Activated T-helper 2 cell treated with anti-CD3 and anti-CD28 coated beads, Interferon-gamma antibody, Interleukin-2, Interleukin-4, amounts not matched to agents 10 μg/mL and 5 μg/mL and 100 μg/mL, durations not matched to agents 14 hours and 24 hours and 36 hours (primary cell): ENCODE measurements around the gene PSMC4. TPM values are rescaled to one million over a fixed set of nuclear protein-coding genes. Genes with fewer than 3 reads are reported as not detected.

Experiments used
- DNase-seq: peaks from one replicate; pipeline ENCODE4 v3.0.0; 2021; ENCODE audit warnings: low spot score
- H3K27ac Mint-ChIP-seq: one replicate; pipeline ENCODE4 v1.8.0; 2021; ENCODE audit warnings: mixed read lengths
- H3K27me3 Mint-ChIP-seq: one replicate; pipeline ENCODE4 v1.8.0; 2021; ENCODE audit warnings: low read depth, mixed read lengths
- H3K36me3 Mint-ChIP-seq: one replicate; pipeline ENCODE4 v1.8.0; 2021; ENCODE audit warnings: low read depth, mixed read lengths
- H3K4me1 Mint-ChIP-seq: one replicate; pipeline ENCODE4 v1.8.0; 2021; ENCODE audit warnings: low read depth, mixed read lengths
- H3K4me3 Mint-ChIP-seq: one replicate; pipeline ENCODE4 v1.8.0; 2021; ENCODE audit warnings: low read depth, mild to moderate bottlenecking, moderate library complexity, mixed read lengths
- H3K9me3 Mint-ChIP-seq: one replicate; pipeline ENCODE4 v1.8.0; 2021; ENCODE audit warnings: mixed read lengths
- intact Hi-C: fragments of 100-400 bp; cut with micrococcal nuclease; formaldehyde crosslinking; loops from one replicate; pipeline ENCODE4 v1.15.1; 2023
- total RNA-seq: library from RNA; stranded (reverse); gene quantifications from 2 replicates; pipeline ENCODE4 v1.2.3, GENCODE V29; 2022

PSMC4 gene
- total RNA-seq: 169 and 174 TPM in 2 replicates

- H3K9me3 Mint-ChIP-seq: no peaks in the 10 kb centered on the region
- DNase-seq: peak; percentile 99
- peaks cover 55% of the 10 kb centered on the region for H3K36me3 Mint-ChIP-seq
- H3K4me1 Mint-ChIP-seq: peaks cover 42% of the 10 kb centered on the region
- H3K27me3 Mint-ChIP-seq: no peaks in the 10 kb centered on the region
- H3K4me3 Mint-ChIP-seq: peak within 1 kb of the TSS; percentile 92
- peak within 1 kb of the TSS; percentile 96 for H3K27ac Mint-ChIP-seq
- intact Hi-C loops: loop anchor here (1.0 to 5.0 kb wide), 4 partner anchors 25 to 139 kb away; partner anchors contain the start of gene DYRK1B
Observed at GRCh38 chr19:39970675-39971379, at the start of gene PSMC4. Gene PSMC4 (plus strand): TSS chr19:39971165. CDS start chr19:39971203, 38 bp downstream.

GRCh38 chr19:39923862-39924261 is 47.1 kb upstream of the PSMC4 start:
- H3K36me3 Mint-ChIP-seq: no peaks in the 10 kb centered on the region
- intact Hi-C loops: no loop called here

GRCh38 chr19:39924389-39924788 is 46.6 kb upstream of the PSMC4 start:
- Mint-ChIP-seq H3K27me3 (no peaks in the 10 kb centered on the region), H3K4me1 (peaks cover 6% of the 10 kb centered on the region), H3K4me3 (no peak overlapping the region), H3K27ac (no peak overlapping the region), H3K9me3 (no peaks in the 10 kb centered on the region), H3K36me3 (no peaks in the 10 kb centered on the region)
- no peak for DNase-seq
- intact Hi-C loops: no loop called here

More at GRCh38 chr19:39923862-39924261, 47.1 kb upstream of the PSMC4 start:
- DNase-seq: no peak
- H3K4me1 Mint-ChIP-seq: peaks cover 6% of the 10 kb centered on the region
- no peaks in the 10 kb centered on the region for H3K9me3 Mint-ChIP-seq
- H3K4me3 Mint-ChIP-seq: no peak overlapping the region
- no peak overlapping the region for H3K27ac Mint-ChIP-seq
- no peaks in the 10 kb centered on the region for H3K27me3 Mint-ChIP-seq

DNA sequence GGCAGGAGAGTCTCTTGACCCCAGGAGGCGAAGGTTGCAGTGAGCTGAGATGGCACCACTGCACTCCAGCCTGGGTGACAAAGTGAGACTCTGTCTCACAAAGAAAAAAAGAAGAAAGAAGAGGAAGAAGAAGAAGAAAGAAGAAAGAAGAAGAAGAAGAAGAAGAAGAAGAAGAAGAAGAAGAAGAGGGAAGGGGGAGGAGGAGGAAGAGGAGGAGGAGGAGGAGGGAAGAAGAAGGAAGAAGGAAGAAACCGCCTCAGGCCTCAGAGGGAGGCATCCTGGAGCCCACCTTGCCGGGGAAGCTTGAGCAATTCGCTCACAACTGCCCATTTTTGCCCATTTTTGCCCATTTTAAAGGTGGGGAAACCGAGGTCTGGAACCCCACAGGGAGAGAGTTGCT is 46.0 kb upstream of the PSMC4 start:
- no peak for DNase-seq
- Mint-ChIP-seq H3K27ac (no peak overlapping the region), H3K9me3 (peaks cover 3% of the 10 kb centered on the region), H3K36me3 (no peaks in the 10 kb centered on the region), H3K27me3 (no peaks in the 10 kb centered on the region), H3K4me3 (no peak overlapping the region), H3K4me1 (peaks cover 6% of the 10 kb centered on the region)
- intact Hi-C loops: no loop called here

- Mint-ChIP-seq H3K4me1 (peaks cover 6% of the 10 kb centered on the region), H3K36me3 (no peaks in the 10 kb centered on the region), H3K4me3 (no peak overlapping the region), H3K27me3 (no peaks in the 10 kb centered on the region), H3K27ac (no peak overlapping the region), H3K9me3 (peaks cover 3% of the 10 kb centered on the region)
- intact Hi-C loops: no loop called here
- DNase-seq: no peak
Observed at GRCh38 chr19:39926170-39926760, 44.7 kb upstream of the PSMC4 start.

- Mint-ChIP-seq H3K27ac (no peak overlapping the region), H3K36me3 (no peaks in the 10 kb centered on the region), H3K4me1 (peaks cover 7% of the 10 kb centered on the region), H3K9me3 (peaks cover 3% of the 10 kb centered on the region), H3K4me3 (no peak overlapping the region), H3K27me3 (no peaks in the 10 kb centered on the region)
- intact Hi-C loops: no loop called here
- no peak for DNase-seq
Observed at GRCh38 chr19:39927076-39927475, 43.9 kb upstream of the PSMC4 start.

DNA sequence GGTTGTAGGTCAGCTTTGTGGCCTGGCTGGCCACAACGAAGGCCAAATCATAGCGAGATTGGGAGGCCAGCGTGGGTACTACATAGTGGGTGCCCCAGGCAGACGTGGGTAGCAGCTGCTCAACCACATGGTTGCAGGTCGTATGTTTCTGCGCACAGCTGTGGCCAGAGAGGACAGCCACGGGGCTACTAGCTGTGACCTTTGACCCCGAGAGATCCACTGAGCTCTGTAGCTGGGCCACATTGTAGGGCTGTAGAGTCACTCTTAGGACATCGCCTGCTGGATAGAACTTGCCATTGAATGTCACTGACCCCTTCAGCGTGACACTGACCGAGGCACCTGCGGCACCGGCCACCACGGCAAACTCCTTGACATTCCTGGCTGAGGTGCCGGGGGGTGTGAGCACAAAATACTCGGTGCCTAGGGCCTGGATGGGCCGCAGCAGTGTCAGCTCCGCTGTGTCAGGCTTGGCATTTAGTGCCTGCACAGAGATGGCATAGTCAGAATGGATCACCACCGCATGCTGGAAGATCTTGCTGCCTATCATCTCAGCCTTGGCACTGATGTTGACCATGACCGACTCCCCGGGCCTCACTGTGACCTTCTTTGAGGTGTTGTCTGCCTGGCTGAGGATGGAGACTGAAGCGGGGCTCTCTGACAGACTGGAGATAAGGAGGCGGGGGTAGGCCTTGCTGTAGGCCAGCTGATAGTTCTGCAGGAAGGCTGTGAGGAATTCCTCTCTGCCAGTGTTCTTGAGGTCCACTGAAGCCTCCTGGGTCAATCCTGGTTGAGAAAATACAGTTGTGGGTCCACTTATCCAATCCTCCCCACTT is 43.2 kb upstream of the PSMC4 start:
- DNase-seq: no peak
- intact Hi-C loops: no loop called here
- H3K27ac Mint-ChIP-seq: no peak overlapping the region

DNA sequence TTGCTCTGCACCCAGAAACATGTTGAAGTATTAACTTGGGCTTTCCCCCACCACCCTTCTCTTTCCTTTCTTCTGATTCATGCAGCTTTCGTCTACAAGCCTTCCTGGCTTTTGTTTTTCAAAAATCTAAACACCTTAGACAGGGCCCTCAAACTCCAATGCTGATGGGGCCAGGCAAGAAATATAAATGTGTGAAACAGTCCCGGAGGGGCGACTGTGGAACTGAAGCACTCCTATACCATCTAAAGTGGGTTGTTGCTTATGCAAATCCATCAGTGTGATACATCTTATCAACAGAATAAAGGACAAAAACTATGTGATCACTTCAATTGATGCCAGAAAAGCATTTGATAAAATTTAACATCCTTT is 42.6 kb upstream of the PSMC4 start:
- H3K4me1 Mint-ChIP-seq: peaks cover 7% of the 10 kb centered on the region
- DNase-seq: no peak

More for the DNA sequence above, 43.2 kb upstream of the PSMC4 start:
- Mint-ChIP-seq H3K36me3 (no peaks in the 10 kb centered on the region), H3K27me3 (no peaks in the 10 kb centered on the region), H3K4me3 (no peak overlapping the region), H3K9me3 (peaks cover 3% of the 10 kb centered on the region), H3K4me1 (peaks cover 7% of the 10 kb centered on the region)

DNA sequence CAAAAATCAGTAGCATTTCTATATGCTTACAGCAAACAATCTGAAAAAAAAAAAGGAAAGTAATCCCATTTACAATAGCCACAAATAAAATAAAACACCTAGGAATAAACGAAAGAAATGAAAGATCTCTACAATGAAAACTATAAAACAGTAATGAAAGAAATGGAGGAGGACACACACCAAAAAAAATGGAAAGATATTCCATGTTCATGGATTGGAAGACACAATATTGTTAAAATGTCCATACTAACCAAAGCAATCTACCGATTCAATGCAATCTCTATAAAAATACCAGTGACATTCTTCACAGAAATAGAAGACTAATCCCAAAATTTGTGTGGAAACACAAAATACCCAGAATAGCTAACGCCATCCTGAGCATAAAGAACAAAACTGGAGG is 41.2 kb upstream of the PSMC4 start:
- Mint-ChIP-seq H3K4me3 (no peak overlapping the region), H3K27ac (no peak overlapping the region)

More for the DNA sequence above, 42.6 kb upstream of the PSMC4 start:
- Mint-ChIP-seq H3K27ac (no peak overlapping the region), H3K36me3 (no peaks in the 10 kb centered on the region), H3K9me3 (peaks cover 3% of the 10 kb centered on the region), H3K4me3 (no peak overlapping the region), H3K27me3 (no peaks in the 10 kb centered on the region)
- intact Hi-C loops: no loop called here

DNA sequence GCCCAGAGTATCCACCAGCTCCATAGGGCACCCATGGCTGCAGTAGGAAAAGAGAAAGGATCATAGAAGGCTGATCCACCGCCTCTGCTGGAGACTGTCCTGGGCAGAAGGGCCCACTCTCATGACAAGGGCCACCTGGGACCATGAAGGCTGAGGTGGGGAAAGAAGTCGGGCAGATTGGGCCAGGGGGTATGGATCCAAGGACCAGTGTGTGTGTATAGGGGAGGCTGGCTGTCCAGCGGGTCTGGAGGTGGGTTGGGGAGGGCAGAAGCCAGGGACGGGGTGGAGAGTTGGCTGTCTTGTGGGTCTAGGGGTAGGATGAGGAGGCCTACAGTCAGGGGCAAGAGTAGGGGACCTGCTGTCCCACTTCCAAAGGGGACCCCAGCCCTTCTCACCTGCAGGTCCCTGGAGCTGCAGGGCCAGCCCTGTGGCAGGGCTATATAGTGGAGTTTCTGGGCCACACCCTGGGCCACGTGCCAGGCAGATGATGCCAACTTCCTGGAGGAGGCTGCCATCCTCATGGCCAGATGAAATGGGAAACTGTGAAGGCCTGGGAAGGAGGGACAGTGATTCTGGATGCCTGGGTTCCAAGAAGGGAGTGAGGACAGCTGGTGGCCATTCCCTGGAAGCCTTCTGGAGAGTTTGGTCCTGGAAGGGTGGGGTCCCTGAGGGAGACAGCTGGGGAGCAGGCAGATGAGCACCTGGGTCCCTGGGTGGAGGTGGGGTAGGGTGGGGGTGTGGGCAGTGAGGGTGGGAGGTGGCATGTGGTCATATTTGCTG is 36.2 kb upstream of the PSMC4 start, which contains the start of gene FCGBP:
FCGBP (minus strand) TSS at position 51 of the 780 bp plus-strand sequence.
- H3K27ac Mint-ChIP-seq: peak within 1 kb of the TSS; percentile 28
- peaks cover 7% of the 10 kb centered on the region for H3K36me3 Mint-ChIP-seq
- no peak within 1 kb of the TSS for H3K4me3 Mint-ChIP-seq
- peaks cover 38% of the 10 kb centered on the region for H3K4me1 Mint-ChIP-seq
- no peak for DNase-seq
- H3K9me3 Mint-ChIP-seq: peaks cover 13% of the 10 kb centered on the region
- H3K27me3 Mint-ChIP-seq: no peaks in the 10 kb centered on the region
- intact Hi-C loops: no loop called here

More for the DNA sequence above, 41.2 kb upstream of the PSMC4 start:
- Mint-ChIP-seq H3K9me3 (peaks cover 3% of the 10 kb centered on the region), H3K36me3 (no peaks in the 10 kb centered on the region), H3K4me1 (peaks cover 13% of the 10 kb centered on the region), H3K27me3 (no peaks in the 10 kb centered on the region)
- intact Hi-C loops: no loop called here
- DNase-seq: no peak

GRCh38 chr19:39935364-39935661 is 35.7 kb upstream of the PSMC4 start:
- DNase-seq: no peak
- Mint-ChIP-seq H3K9me3 (peaks cover 17% of the 10 kb centered on the region), H3K4me1 (peaks cover 41% of the 10 kb centered on the region), H3K4me3 (no peak overlapping the region), H3K27me3 (no peaks in the 10 kb centered on the region), H3K36me3 (peaks cover 11% of the 10 kb centered on the region), H3K27ac (no peak overlapping the region)
- intact Hi-C loops: no loop called here

DNA sequence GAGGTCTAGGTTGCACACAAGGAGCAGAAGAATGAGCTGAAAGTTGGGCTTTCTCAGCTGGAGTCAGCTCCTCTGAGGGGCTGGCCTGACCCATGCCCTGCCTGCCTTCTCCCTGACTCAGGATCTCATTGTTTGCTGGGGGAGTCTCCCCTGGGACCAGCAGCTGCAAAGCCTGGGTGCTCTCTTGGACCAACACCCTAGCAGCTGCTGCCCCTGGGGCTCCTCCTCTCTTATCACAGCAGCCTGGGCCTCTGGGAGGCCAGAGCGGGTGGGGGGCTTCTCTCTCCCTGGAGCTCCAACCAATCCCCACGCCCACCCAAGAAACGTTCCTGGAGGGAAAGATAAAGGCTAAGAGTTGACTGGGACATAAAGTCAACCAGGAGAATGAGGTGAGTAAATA is 34.9 kb upstream of the PSMC4 start:
- H3K9me3 Mint-ChIP-seq: peaks cover 24% of the 10 kb centered on the region
- DNase-seq: no peak
- peak overlapping the region; percentile 62 for H3K27ac Mint-ChIP-seq
- peaks cover 48% of the 10 kb centered on the region for H3K4me1 Mint-ChIP-seq
- H3K4me3 Mint-ChIP-seq: no peak overlapping the region
- H3K36me3 Mint-ChIP-seq: peaks cover 16% of the 10 kb centered on the region
- no peaks in the 10 kb centered on the region for H3K27me3 Mint-ChIP-seq
- intact Hi-C loops: no loop called here
